CD14-positive monocyte (primary cell): ENCODE results near the gene EYS. TPM values are rescaled to one million over a fixed set of nuclear protein-coding genes. Genes with fewer than 3 reads are reported as not detected.

ENCODE experiments used
- DNase-seq, 3 donors: peaks; one replicate each; pipeline ENCODE4 v3.0.0-alpha.2; 2011 to 2022
- H2AFZ ChIP-seq: 2 replicates; pipeline ENCODE4 v1.6.0; 2012; ENCODE audit warnings: mild to moderate bottlenecking, low read depth, low read length, inconsistent platforms; ENCODE audit not compliant: insufficient read depth, poor library complexity, severe bottlenecking
- H3K27ac ChIP-seq, 2 donors: 1 replicate in 1 of 2; 2 replicates in 1 of 2; pipeline ENCODE4 v1.5.1; 2012 to 2013; ENCODE audit warnings: low read length in 2 of 2, control low read depth in 1 of 2, inconsistent platforms in 1 of 2, low read depth in 1 of 2, mild to moderate bottlenecking in 1 of 2
- H3K27me3 ChIP-seq, 2 donors: one replicate each; pipeline versions ENCODE4 v1.6.0 to v1.6.1; 2011 to 2013; ENCODE audit warnings: low read length in 2 of 2; ENCODE audit not compliant: control insufficient read depth in 2 of 2, insufficient read depth in 2 of 2
- H3K36me3 ChIP-seq, 2 donors: replicated peaks in 1 of 2; 1 replicate in 1 of 2; 2 replicates in 1 of 2; pipeline versions ENCODE4 v1.5.1 to v1.6.1; 2012 to 2013; ENCODE audit warnings: low read length in 2 of 2, control low read depth in 1 of 2, inconsistent platforms in 1 of 2, mild to moderate bottlenecking in 1 of 2; ENCODE audit not compliant: insufficient read depth in 2 of 2, control insufficient read depth in 1 of 2
- H3K4me1 ChIP-seq, 2 donors: 1 replicate in 1 of 2; 2 replicates in 1 of 2; pipeline versions ENCODE4 v1.5.1 to v1.6.1; 2012 to 2013; ENCODE audit warnings: low read length in 2 of 2, control low read depth in 1 of 2, inconsistent platforms in 1 of 2, mild to moderate bottlenecking in 1 of 2, moderate library complexity in 1 of 2; ENCODE audit not compliant: insufficient read depth in 2 of 2, control insufficient read depth in 1 of 2
- H3K4me2 ChIP-seq: replicated peaks from 2 replicates; pipeline ENCODE3; 2012; ENCODE audit warnings: low read length, moderate library complexity, mild to moderate bottlenecking; ENCODE audit not compliant: poor library complexity, severe bottlenecking; ENCODE audit errors: extremely low read depth
- H3K4me3 ChIP-seq, 3 experiments: fragments of 200-600 bp in 1 of 3; sonication (generic) in 1 of 3; replicated peaks in 1 of 3; 1 replicate in 2 of 3; 2 replicates in 1 of 3; pipeline ENCODE4 v1.5.1; 2011 to 2013; ENCODE audit warnings: low read length in 3 of 3, mild to moderate bottlenecking in 3 of 3, control low read depth in 2 of 3, low read depth in 2 of 3, inconsistent platforms in 1 of 3, moderate library complexity in 1 of 3
- H3K79me2 ChIP-seq: 2 replicates; pipeline ENCODE4 v1.6.0; 2012; ENCODE audit warnings: mild to moderate bottlenecking, control low read depth, inconsistent platforms, low read length, moderate library complexity; ENCODE audit not compliant: insufficient read depth
- H3K9ac ChIP-seq: 2 replicates; pipeline ENCODE4 v1.6.0; 2017; ENCODE audit warnings: low read length, mild to moderate bottlenecking; ENCODE audit not compliant: insufficient read depth, poor library complexity, severe bottlenecking
- H3K9me3 ChIP-seq, 2 donors: replicated peaks in 1 of 2; 1 replicate in 1 of 2; 2 replicates in 1 of 2; pipeline versions ENCODE4 v1.5.1 to v1.6.1; 2012 to 2013; ENCODE audit warnings: low read length in 2 of 2, control low read depth in 1 of 2; ENCODE audit not compliant: control insufficient read depth in 1 of 2, insufficient read depth in 1 of 2
- H4K20me1 ChIP-seq: 2 replicates; pipeline ENCODE4 v1.6.0; 2012; ENCODE audit warnings: mild to moderate bottlenecking, low read length, control low read depth, moderate library complexity; ENCODE audit not compliant: insufficient read depth
- H3K27ac Mint-ChIP-seq, 7 donors: one replicate each; pipeline ENCODE4 v1.8.0; 2020; ENCODE audit warnings: mild to moderate bottlenecking in 7 of 7, mixed read lengths in 7 of 7, moderate library complexity in 6 of 7, inconsistent platforms in 2 of 7
- H3K27me3 Mint-ChIP-seq, 3 donors: one replicate each; pipeline ENCODE4 v1.8.0; 2021 to 2022; ENCODE audit warnings: low read depth in 3 of 3, mild to moderate bottlenecking in 3 of 3, mixed read lengths in 3 of 3, moderate library complexity in 3 of 3, inconsistent platforms in 1 of 3
- H3K36me3 Mint-ChIP-seq, 2 donors: one replicate each; pipeline ENCODE4 v1.8.0; 2020; ENCODE audit warnings: mixed read lengths in 2 of 2, inconsistent platforms in 1 of 2, mild to moderate bottlenecking in 1 of 2
- H3K4me1 Mint-ChIP-seq: one replicate; pipeline ENCODE4 v1.8.0; 2020; ENCODE audit warnings: mild to moderate bottlenecking, mixed read lengths
- H3K4me3 Mint-ChIP-seq, 2 donors: one replicate each; pipeline ENCODE4 v1.8.0; 2020; ENCODE audit warnings: mild to moderate bottlenecking in 2 of 2, mixed read lengths in 2 of 2, moderate library complexity in 1 of 2
- H3K9me3 Mint-ChIP-seq, 7 donors: one replicate each; pipeline ENCODE4 v1.8.0; 2020 to 2022; ENCODE audit warnings: mixed read lengths in 7 of 7, mild to moderate bottlenecking in 6 of 7, moderate library complexity in 6 of 7, inconsistent platforms in 2 of 7
- CTCF ChIP-seq: fragments of 200-600 bp; IDR thresholded peaks from one replicate; pipeline ENCODE4 v1.8.0; 2022; ENCODE audit warnings: antibody characterized with exemption, mild to moderate bottlenecking
- WGBS: methylation state at CpG from one replicate; pipeline ENCODE4 v1.1.5; 2013; ENCODE audit warnings: missing lambda C conversion rate; ENCODE audit not compliant: insufficient coverage; 5-methylcytosine and 5-hydroxymethylcytosine counted together
- intact Hi-C, 2 donors: fragments of 100-400 bp; cut with micrococcal nuclease; formaldehyde crosslinking; loops; one replicate each; pipeline versions ENCODE4 v1.15.0 to v1.15.1; 2023
- polyA plus RNA-seq, 3 donors: library from polyadenylated mRNA; depleted of rRNA in 1 of 3; unstranded in 2 of 3; stranded (reverse) in 1 of 3; fragments of 300-500 nt in 2 of 3; fragments of >200 nt in 1 of 3; fragmentation: Illumina TruSeq in 2 of 3; gene quantifications; 1 replicate in 2 of 3; 2 replicates in 1 of 3; pipeline ENCODE4 v1.2.3, GENCODE V29; 2012 to 2021

The EYS gene
- polyA plus RNA-seq, 3 donors, result 0.01 to 0.03 TPM; not detected in 1

GRCh38 chr6:64155063-64155462 lies 1552.0 kb downstream of the EYS start:
- H3K9me3 Mint-ChIP-seq, result peaks cover 0 to 9% (median 0%) of the 10 kb centered on the region in 7 donors
- Histone ChIP-seq H2AFZ (no peak overlapping the region), H3K9ac (no peak overlapping the region), H4K20me1 (no peaks in the 10 kb centered on the region), H3K27ac (no peak overlapping the region), H3K4me2 (no peak overlapping the region), H3K4me1 (no peaks in the 10 kb centered on the region), H3K4me3 (no peak overlapping the region), H3K79me2 (no peaks in the 10 kb centered on the region), H3K36me3 (no peaks in the 10 kb centered on the region), H3K27me3 (no peaks in the 10 kb centered on the region), H3K9me3 (peaks cover 0 to 8% of the 10 kb centered on the region in 2 donors)
- no CpG with 5 or more reads among the region's 2 CpGs for WGBS
- H3K4me3 Mint-ChIP-seq, result no peak overlapping the region
- no peaks in the 10 kb centered on the region for H3K27me3 Mint-ChIP-seq
- DNase-seq, result no peak
- no peaks in the 10 kb centered on the region for H3K36me3 Mint-ChIP-seq
- no peak for TF ChIP-seq CTCF
- no peaks in the 10 kb centered on the region for H3K4me1 Mint-ChIP-seq
- intact Hi-C loops, result no loop called here
- no peak overlapping the region for H3K27ac Mint-ChIP-seq

GRCh38 chr6:64146876-64147275 lies 1560.2 kb downstream of the EYS start:
- DNase-seq, result no peak
- Histone ChIP-seq H3K27me3 (no peaks in the 10 kb centered on the region), H3K79me2 (no peaks in the 10 kb centered on the region), H3K36me3 (no peaks in the 10 kb centered on the region), H3K9me3 (no peaks in the 10 kb centered on the region), H3K4me2 (no peak overlapping the region), H4K20me1 (no peaks in the 10 kb centered on the region), H3K4me1 (no peaks in the 10 kb centered on the region), H2AFZ (no peak overlapping the region), H3K9ac (no peak overlapping the region), H3K4me3 (no peak overlapping the region), H3K27ac (no peak overlapping the region)
- no peak for TF ChIP-seq CTCF
- Mint-ChIP-seq H3K4me3 (no peak overlapping the region), H3K4me1 (no peaks in the 10 kb centered on the region), H3K27me3 (peaks cover 0 to 2% (median 0%) of the 10 kb centered on the region in 3 donors), H3K9me3 (peaks cover 0 to 5% (median 0%) of the 10 kb centered on the region in 7 donors), H3K27ac (no peak overlapping the region), H3K36me3 (no peaks in the 10 kb centered on the region)
- intact Hi-C loops, result no loop called here
- no CpG with 5 or more reads among the region's 2 CpGs for WGBS
